ENCODE results near the gene SMAD3. TPM values are rescaled to one million over a fixed set of nuclear protein-coding genes. Genes with fewer than 3 reads are reported as not detected.

SMAD3 gene
- total RNA-seq, 1 donor from 2014 or later, result 53.5 TPM

- Histone ChIP-seq H3K4me1 (peaks cover 46% of the 10 kb centered on the region), H3K9me3 (no peaks in the 10 kb centered on the region), H3K36me3 (no peaks in the 10 kb centered on the region), H3K4me3 (no peak overlapping the region), H3K27me3 (no peaks in the 10 kb centered on the region), H3K27ac (no peak overlapping the region)
- intact Hi-C loops (cut with DNase I), result no loop called here
- no peak for TF ChIP-seq POLR2AphosphoS5 (IDR thresholded peaks at IDR 0.05; ENCODE audit: insufficient read depth in 1 of 2, low read depth in 1 of 2)
- no peak for TF ChIP-seq POLR2A (IDR thresholded peaks at IDR 0.05)
- no peak for TF ChIP-seq CTCF (IDR thresholded peaks at IDR 0.05)
- DNase-seq (ENCODE audit: extremely low spot score in 2 of 2), result no peak
Observed at GRCh38 chr15:67156426-67156825, 91.0 kb downstream of the SMAD3 start.

GRCh38 chr15:67156834-67157233 is 91.4 kb downstream of the SMAD3 start:
- intact Hi-C loops (cut with DNase I), result no loop called here
- TF ChIP-seq POLR2A (IDR thresholded peaks at IDR 0.05) (no peak), POLR2AphosphoS5 (IDR thresholded peaks at IDR 0.05; ENCODE audit: insufficient read depth in 1 of 2, low read depth in 1 of 2) (no peak), CTCF (IDR thresholded peaks at IDR 0.05) (no peak)
- Histone ChIP-seq H3K9me3 (no peaks in the 10 kb centered on the region), H3K27me3 (no peaks in the 10 kb centered on the region), H3K27ac (peak overlapping the region; percentile 67), H3K4me3 (no peak overlapping the region), H3K4me1 (peaks cover 46% of the 10 kb centered on the region), H3K36me3 (no peaks in the 10 kb centered on the region)
- DNase-seq (ENCODE audit: extremely low spot score in 2 of 2), result no peak

GRCh38 chr15:67157521-67158252 is 92.3 kb downstream of the SMAD3 start:
- no peaks in the 10 kb centered on the region for H3K36me3 ChIP-seq
- peaks cover 54% of the 10 kb centered on the region for H3K4me1 ChIP-seq
- H3K27me3 ChIP-seq, result no peaks in the 10 kb centered on the region
- H3K9me3 ChIP-seq, result no peaks in the 10 kb centered on the region
- no peak for TF ChIP-seq POLR2AphosphoS5 (IDR thresholded peaks at IDR 0.05; ENCODE audit: insufficient read depth in 1 of 2, low read depth in 1 of 2)
- no peak for TF ChIP-seq POLR2A (IDR thresholded peaks at IDR 0.05)
- no peak for TF ChIP-seq CTCF (IDR thresholded peaks at IDR 0.05)
- intact Hi-C loops (cut with DNase I), result no loop called here
- DNase-seq (ENCODE audit: extremely low spot score in 2 of 2), result no peak
- no peak overlapping the region for H3K4me3 ChIP-seq
- H3K27ac ChIP-seq, result peak overlapping the region; percentile 67

- Histone ChIP-seq H3K9me3 (no peaks in the 10 kb centered on the region), H3K36me3 (no peaks in the 10 kb centered on the region), H3K27ac (peak overlapping the region; percentile 67), H3K4me3 (no peak overlapping the region), H3K4me1 (peaks cover 54% of the 10 kb centered on the region), H3K27me3 (no peaks in the 10 kb centered on the region)
- intact Hi-C loops (cut with DNase I), result no loop called here
- TF ChIP-seq POLR2AphosphoS5 (IDR thresholded peaks at IDR 0.05; ENCODE audit: insufficient read depth in 1 of 2, low read depth in 1 of 2) (no peak), POLR2A (IDR thresholded peaks at IDR 0.05) (no peak)
- DNase-seq (ENCODE audit: extremely low spot score in 2 of 2), result no peak
Observed at GRCh38 chr15:67158367-67158766, 93.0 kb downstream of the SMAD3 start.

- Histone ChIP-seq H3K4me3 (no peak overlapping the region), H3K4me1 (peaks cover 77% of the 10 kb centered on the region), H3K27me3 (no peaks in the 10 kb centered on the region), H3K36me3 (peaks cover 0 to under 1% of the 10 kb centered on the region in 2 donors), H3K27ac (no peak overlapping the region), H3K9me3 (no peaks in the 10 kb centered on the region)
- intact Hi-C loops (cut with DNase I), result no loop called here
- DNase-seq (ENCODE audit: extremely low spot score in 2 of 2), result no peak
- TF ChIP-seq POLR2A (IDR thresholded peaks at IDR 0.05), result no peak
- no peak for TF ChIP-seq CTCF (IDR thresholded peaks at IDR 0.05)
- TF ChIP-seq POLR2AphosphoS5 (IDR thresholded peaks at IDR 0.05; ENCODE audit: insufficient read depth in 1 of 2, low read depth in 1 of 2), result no peak
Observed at GRCh38 chr15:67161412-67161811, 96.0 kb downstream of the SMAD3 start.
